HG03280 (cell line): ENCODE results near the gene PRDX6.
"Not testable (repeated sequence)": the region's sequence is repeated elsewhere in the genome, so short reads cannot be mapped to it uniquely, and the experiment has no call there.

Experiments
- ATAC-seq: cut with Tn5 transposase; IDR thresholded peaks from one replicate; pipeline ENCODE4 v1.9.1; 2021; ENCODE audit warnings: mild to moderate bottlenecking, moderate library complexity; ENCODE audit not compliant: unreplicated experiment

The PRDX6 gene

DNA sequence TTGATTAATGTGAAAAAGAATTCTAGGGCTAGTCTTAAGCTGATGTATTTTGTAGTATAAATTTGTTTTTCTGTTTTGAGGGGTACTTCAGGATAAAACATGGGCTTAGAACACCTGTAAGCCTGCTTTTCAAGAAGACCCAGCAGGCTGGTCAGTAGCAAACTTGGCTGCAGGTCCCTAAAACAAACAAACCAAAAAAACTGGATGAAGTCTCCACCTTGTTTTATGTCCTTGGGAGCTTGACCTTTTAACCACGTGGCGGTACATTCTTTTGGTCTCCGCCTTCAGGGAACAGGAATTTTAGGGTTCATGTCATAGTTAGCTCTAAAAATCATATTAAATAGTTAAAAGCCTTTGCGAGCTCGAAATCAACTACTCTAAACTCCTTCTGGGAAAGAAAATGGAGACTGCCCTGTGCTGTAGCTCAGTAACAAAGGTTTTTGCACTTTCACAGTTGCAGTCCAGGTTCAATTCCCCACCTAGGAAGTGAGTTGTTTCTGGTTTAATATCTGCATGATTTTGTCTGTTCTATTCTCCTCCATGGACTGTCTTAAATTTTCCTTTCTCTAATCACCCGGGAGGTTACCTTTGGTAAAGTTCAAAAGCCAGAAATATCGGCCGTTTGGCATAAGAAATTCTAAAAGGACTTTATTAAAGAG lies 18.6 kb downstream of the PRDX6 start:
- ATAC-seq = no peak

DNA sequence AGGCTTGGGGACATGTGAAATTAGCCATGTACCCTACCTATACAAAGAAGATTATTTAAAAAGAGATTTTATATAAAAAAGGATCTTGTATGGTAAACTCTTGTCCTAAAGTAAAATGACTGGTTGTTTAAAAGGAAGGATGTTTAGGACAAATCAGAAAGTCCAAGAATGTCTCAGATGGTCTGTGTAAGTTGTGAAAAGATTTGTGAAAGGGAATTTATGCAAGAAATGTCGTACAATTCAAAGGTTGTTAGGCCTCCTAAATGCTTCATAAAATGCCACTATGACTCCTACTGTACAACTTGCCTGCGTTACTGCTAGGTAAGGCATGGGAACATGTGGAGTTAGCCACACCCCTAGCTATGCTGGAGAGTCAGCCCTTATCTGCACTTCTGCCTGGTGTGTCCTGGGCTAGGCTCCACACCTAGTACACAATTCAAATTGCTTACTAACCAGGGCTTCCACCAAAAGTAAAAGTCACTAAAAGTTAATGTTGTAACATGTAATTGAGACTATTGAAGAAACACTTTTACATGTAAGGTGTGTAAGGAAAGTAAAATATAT lies 19.7 kb downstream of the PRDX6 start:
- no peak for ATAC-seq

DNA sequence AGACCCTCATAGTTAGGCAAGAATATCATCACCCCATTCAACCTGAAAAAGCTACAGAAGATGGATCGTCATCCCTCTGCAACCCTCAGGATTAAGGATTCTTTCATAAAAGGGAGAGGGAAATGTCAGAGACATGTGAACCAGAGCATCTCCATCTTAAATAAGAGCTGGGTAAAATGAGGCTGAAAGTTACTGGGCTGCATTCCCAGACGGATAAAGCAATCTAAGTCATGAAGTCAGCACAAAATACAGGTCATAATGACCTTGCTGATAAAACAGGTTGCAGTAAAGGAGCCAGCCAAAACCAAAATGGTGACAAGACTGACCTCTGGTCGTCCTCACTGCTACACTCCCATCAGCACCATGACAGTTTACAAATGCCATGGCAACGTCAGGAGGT lies 22.6 kb downstream of the PRDX6 start:
- no peak for ATAC-seq

DNA sequence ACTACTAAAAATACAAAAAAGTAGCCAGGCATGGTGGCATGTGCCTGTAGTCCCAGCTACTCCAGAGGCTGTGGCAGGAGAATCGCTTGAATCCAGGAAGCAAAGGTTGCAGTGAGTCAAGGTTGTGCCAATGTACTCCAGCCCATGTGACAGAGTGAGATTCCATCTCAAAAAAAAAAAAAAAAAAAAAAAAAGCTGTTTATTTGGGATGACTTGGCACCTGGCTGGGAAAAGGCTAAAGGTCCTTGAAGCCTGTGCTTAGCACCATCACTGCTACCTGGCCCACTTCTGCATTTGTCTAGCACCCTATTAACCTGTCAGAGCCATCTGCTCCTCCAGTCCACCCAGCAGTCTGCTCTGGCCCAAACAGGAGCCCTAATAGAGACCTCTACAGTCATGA lies 25.0 kb downstream of the PRDX6 start:
- ATAC-seq = no peak

DNA sequence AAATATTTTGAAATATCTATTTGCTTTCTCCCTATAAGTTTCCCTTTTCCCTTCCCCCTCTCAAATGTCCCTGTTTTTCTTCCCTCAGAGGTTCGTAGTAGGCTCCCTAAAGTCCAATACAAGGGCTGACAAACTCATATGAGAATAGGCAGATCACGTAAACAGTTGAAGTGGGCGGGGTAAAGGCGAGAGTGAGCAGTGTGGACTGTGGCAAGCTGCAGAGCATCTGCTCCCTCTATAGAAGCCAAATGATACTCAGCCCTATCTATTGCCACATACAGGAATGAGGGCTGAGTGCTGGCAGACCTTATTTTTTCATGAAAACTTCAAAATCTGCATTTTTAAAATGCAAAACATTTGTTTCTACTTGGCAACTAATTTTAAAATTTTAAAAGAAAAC lies 26.3 kb downstream of the PRDX6 start:
- ATAC-seq = no peak

DNA sequence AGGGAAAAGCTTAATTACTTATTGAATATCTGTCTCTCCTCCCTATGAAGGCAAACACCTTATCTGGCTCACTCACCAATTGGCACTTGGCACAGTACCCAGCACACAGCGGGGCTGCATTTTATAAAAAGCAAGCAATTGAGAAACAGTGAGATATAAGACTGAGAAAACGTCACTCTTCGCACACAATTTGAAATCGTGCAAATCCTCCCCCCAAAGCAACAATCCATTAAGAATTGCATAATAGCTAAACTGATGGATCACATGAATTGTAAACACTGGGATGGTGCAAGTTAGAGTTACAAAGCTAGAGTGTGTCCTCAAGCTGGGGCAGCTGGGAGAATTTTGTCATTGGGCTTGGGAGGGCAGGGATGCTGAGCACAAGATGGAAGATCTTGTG lies 27.1 kb downstream of the PRDX6 start:
- no peak for ATAC-seq

DNA sequence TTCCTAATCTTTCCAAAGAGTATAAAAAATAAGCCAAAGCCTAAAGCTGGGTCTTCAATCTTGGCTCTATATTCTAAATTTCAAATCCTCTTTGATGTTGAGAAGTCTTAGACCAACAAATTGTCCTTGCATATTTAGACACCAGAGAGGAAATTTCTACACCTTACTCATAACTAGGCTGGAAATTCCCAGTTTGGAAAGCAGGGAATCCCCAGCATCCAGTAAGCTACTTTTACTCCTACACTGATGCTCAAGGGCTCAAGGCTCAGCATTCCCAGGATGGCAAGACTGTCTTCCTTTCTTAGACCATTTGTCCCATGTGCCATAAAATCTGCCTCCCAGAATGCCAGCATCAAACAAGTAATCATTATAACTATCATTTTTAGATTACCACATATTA lies 28.3 kb downstream of the PRDX6 start:
- no peak for ATAC-seq

DNA sequence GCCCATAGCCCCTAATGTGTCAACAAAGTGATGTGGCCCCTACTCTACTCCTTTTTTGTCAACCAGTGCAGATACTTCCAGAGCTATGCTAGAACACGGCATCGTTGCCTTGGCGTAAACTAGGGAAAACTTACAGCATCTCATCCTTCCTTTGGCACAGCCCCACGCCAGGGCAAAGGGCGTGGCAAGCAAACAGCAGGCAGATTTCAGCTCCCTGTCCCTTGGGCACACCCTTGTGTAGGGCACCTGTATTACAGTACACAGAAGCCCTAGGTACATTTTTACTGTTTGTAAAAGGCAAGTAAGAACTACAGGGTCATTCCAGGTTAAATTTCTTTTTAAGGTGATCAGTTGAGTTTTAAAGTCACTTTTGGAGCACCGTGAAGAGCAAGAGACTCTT lies 29.3 kb downstream of the PRDX6 start:
- no peak for ATAC-seq

DNA sequence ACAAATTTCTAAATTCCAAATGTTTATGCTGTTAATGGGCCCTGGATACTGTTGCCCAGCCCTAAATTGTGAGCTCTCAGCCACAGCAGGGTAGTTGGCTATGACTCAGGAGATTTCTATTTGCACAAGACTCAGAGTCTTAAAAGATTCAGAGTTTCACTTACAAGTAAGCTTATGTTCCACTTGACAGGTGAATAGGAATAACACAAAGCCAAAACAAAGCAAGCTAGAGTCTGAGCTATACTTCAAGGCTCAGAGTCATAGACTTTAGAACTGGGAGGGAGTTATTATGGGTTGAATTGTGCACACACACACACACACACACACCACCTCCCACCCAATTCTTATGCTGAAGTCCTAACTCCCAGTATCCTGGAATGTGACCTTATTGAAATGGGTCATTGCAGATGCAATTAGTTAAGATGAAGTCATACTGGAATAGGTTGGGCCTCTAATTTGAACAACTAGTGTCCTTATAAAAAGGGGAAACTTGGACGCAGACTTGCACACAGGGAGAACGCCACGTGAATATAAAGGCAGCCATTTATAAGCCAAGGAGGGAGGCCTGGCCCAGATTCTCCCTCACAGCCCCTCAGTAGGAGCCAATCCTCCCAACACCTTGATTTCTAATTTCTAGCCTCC lies 30.2 kb downstream of the PRDX6 start:
- no peak for ATAC-seq

DNA sequence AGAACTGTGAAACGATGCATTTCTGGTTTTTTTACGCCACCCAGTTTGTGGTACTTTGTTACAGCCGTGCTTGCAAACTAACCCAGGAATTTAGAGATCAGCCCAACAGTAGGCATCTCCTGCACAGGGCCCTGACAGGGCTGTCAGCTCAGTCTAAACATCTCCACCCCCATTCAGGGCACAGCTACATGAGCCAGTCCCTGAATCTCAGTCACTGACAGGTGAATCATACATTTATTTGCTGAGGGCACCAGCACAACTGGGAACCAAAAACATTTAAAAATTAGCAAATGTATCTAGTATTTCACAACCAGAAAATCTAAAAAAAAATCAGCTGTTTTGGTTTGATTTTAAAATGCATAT lies 30.7 kb downstream of the PRDX6 start:
- no peak for ATAC-seq

DNA sequence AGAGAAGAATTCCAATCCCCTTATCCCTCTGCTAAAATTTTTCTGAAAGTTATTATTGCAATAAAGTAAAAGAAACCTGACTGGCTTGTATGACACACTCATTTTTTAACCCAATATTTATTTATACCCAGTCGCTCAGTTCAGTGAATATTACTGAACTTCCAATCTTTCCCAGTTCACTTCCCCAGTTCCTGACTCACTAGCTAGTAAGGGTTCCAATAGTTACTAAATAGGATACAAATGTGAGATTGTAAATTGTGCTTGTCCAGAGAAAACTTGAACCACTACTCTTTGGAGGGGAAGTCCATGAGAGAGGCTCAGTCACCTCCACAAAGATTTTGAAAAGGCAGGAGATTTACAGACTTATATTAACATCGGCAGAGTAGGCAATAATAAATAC lies 31.4 kb downstream of the PRDX6 start:
- no peak for ATAC-seq

DNA sequence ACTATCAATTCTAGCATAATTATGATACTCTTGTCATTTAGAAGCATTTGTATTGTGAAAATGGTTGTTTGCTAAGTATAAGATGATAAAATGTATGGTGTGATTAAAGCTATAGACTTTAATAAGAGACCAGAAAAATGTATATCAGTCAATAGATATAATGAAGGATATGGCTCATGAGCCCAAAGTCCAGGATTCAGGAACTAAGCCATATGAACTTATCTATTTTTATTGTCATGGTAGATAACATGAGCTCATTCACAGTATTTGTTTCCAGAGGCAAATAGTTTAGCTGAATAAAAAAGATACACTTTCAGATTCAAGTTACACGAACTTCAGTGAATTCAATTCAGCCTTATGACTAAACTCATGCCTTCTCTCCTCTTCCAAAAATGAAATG lies 32.7 kb downstream of the PRDX6 start:
- no peak for ATAC-seq

DNA sequence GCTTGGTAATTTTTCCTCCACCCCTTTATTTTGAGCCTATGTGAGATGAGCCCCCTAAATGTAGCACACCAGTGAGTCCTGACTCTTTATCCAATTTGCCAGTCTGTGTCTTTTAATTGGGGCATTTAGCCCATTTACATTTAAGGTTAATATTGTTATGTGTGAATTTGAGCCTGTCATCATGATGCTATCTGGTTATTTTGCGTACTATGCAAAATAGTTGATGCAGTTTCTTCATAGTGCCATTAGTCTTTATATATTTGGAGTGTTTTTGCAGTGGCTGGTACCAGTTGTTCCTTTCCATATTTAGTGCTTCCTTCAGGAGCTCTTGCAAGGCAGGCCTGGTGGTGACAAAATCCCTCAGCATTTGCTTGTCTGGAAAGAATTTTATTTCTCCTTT lies 37.4 kb downstream of the PRDX6 start:
- ATAC-seq = not testable (repeated sequence)

DNA sequence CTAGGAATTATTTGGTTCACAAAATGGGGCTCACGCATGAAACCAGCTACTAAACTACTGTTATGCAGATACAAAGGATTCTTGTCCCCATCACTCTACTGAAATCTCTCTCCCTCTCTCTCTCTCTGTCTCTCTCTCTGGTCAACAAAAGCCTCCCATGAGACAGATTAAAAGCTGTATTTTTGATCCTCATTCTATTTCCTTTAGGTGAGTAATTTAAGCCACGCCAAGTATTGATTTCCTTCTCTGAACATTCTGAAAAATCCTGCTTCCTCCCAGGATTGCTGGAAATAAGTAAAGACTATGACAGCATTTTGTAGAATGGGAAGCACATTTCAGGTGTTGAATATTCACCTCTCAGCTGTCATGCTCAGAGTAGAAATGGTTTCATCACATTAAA lies 43.7 kb downstream of the PRDX6 start:
- no peak for ATAC-seq

DNA sequence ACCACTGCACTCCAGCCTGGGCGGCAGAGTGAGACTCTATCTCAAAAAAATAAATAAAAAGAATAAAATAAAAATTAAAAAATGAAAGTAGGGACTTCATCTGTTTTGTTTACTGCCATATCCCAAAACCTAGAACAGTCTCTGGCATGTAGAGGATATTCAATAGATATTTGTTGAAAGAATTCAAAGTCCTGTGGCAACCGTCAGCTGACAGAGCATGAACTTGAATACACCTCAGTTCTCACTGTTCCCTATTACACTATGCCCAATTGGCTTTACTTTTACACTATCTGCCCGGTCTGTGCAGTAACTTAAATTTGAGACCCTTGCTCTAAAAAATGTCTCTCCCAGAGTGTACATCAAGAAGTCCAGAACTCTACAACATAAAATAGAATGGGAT lies 46.2 kb downstream of the PRDX6 start:
- no peak for ATAC-seq

DNA sequence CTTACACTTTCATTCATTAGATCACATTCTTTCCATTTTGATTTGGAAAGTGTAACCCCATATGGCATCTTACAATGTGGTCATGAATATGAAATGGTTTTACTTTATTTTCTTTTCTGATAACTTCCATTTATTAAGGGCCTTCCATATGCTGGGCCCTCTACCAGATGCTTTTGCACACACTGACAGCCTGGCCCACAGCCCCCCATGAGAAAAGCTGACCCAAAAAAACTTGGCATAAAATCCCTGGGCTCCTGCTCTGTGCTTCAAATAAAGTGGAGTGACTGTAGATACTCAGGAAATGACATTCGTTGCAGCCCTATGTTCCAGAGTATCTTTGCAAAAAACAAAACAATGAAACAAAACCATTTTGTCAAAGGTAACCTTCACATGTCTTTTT lies 48.8 kb downstream of the PRDX6 start:
- ATAC-seq = no peak

DNA sequence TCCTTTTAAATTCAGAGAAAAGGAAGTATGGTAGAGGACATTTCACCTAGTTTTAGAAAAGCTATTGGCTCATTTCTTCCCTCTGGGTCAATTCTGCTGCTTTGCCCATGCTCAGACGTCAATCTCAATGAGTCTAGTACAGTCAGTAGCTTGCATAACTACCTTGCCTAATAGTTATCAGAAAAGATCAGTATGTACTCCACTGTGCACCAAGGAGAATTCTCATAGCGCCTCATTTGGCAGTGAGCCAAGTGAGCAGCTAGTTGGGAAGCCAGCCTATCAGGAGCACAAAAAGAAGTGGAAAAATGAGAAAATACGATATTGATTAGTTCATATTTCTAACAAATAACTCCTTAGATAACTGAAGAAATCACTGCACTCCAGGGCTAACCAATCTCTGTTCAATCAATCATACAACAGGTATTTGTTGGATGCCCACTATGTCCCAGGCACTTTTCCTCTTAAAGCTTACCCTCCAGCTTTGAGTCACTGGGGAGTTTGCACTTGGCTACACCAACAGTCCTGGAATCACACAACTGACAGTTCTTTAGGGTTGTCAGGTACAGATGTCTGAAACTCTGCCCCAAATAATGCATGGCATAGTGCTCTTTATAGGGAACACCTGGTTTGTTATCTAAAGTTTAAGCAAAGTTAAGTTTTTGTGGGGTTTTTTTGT lies 50.2 kb downstream of the PRDX6 start:
- ATAC-seq = no peak

DNA sequence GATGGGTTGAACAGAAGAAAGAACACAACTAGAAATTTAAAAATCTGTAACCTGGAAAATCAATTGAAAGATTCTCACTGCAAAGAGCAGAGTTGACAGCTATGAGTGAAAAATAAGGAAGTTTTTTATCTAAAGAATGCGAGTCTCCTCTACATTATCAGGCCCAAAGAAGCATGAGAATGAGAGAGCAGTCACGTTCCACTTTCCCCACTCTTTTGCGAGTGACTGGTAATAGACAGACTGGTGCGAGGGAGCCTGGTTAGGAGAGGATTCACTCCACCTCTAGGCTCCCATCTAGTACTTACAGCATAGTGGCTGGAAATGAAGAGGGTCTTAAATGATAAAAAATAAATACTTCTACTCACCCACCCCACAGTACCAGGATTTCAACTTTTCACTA lies 52.0 kb downstream of the PRDX6 start:
- no peak for ATAC-seq

DNA sequence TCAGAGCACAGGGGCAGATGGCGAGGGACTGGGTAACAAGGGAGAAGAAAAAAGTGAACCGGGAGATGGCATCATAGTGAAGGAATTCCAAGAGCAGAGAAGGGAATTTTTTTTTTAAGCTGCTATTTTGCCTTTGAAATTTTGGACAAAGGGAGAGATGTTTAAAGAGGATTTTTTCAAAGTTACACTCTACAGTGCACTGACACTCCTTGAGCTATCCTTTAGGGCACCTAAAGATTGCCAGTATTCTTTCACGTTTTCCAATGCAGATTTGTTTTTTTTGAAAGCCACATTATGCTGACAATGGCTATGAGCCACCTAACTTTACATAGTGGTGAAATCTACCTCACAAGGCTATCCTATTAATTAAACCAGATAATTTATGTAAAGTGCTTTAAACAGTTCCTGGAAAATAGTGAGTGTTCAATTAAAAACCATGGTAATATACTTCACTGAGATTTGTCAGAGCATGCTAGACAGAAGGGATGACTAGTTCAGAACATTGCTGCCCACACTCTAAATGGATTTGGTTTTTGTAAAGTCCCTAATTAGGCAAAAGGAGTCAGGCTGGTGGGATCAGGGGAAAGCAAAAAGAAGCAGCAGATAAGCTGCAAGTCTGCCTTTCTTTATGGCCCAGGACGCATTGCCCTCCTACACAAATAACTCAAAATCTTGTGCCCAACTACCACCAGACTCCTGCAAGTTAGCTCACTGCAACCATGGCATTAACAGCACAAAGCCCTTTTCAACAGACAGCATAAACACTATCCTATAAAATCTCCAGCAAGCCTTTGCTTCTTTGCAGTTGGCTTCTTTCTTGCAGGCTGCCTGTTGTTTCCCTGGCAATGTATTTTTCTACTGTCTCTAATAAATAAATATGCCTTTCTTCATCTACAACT lies 53.9 kb downstream of the PRDX6 start:
- no peak for ATAC-seq

DNA sequence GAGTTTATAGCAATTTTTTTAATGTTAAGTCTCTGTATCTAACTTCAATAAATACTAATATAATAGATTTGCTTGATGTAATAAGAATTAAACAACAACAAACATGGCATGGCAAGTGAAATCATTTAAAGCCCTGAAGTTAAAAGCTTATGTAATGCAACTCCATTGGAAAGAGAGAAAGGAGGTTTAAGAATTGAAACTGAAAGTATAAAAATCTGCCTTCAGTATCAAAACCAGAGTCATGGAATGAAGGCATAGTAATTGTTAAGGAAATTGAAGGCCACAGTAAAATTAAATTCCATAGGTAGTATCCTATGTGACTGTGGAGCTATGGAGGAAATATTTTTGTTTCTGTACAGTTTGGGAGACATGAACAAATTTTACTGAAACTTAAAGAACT lies 55.1 kb downstream of the PRDX6 start:
- ATAC-seq = no peak

DNA sequence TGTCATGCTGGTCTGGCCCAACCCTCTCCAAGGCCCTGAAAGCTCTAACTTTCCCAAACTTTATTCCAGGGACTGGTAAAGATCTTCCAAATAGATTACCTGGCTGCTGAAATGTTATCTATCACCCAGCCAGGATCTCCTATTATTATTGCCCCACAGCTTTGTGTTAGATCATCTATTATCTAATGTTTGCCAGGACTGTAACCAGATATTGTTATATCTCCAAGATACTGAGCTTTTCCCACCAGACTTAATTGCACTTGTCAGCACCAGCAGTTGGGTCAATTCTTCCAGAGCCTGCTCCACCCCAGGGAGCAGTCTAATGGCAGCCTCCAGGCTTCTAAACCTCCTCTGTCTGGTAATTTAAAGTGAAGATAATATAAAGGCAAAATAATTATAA lies 59.1 kb downstream of the PRDX6 start:
- ATAC-seq = no peak
